ENCODE measurements around the gene SENP3.
"Not testable (repeated sequence)": the region's sequence is repeated elsewhere in the genome, so short reads cannot be mapped to it uniquely, and the experiment has no call there.

SENP3 gene

GRCh38 chr17:7579001-7579833 lies 17.5 kb downstream of the SENP3 start, which contains the start of gene CD68:
Gene CD68 (plus strand): TSS chr17:7579638. CDS start chr17:7579678, 40 bp downstream.
- FAIRE-seq = no peak

- no peak for FAIRE-seq
Observed at GRCh38 chr17:7579834-7580603, 18.3 kb downstream of the SENP3 start.

GRCh38 chr17:7580604-7581575 lies 19.2 kb downstream of the SENP3 start:
- FAIRE-seq = no peak

- no peak for FAIRE-seq
Observed at GRCh38 chr17:7582396-7583252, 20.9 kb downstream of the SENP3 start.

GRCh38 chr17:7583253-7584109 lies 21.8 kb downstream of the SENP3 start, which contains the start of gene MPDU1:
Gene MPDU1 (plus strand): TSS chr17:7583852. CDS start chr17:7583863, 11 bp downstream.
- peak; percentile 43 for FAIRE-seq

GRCh38 chr17:7586673-7587419 lies 25.1 kb downstream of the SENP3 start:
- no peak for FAIRE-seq

GRCh38 chr17:7587420-7588151 lies 25.9 kb downstream of the SENP3 start:
- FAIRE-seq = no peak

GRCh38 chr17:7588553-7589203 lies 27.0 kb downstream of the SENP3 start:
- FAIRE-seq = no peak

- FAIRE-seq = no peak
Observed at GRCh38 chr17:7589204-7589868, 27.6 kb downstream of the SENP3 start.

GRCh38 chr17:7589891-7590691 lies 28.4 kb downstream of the SENP3 start, which contains the start of gene SOX15:
Gene SOX15 (minus strand): TSS chr17:7590094. CDS start chr17:7589676, 418 bp downstream.
- no peak for FAIRE-seq

GRCh38 chr17:7590743-7591142 lies 29.0 kb downstream of the SENP3 start:
- no peak for FAIRE-seq

GRCh38 chr17:7591596-7591995 lies 29.9 kb downstream of the SENP3 start:
- no peak for FAIRE-seq

- FAIRE-seq = no peak
Observed at GRCh38 chr17:7592422-7593021, 30.8 kb downstream of the SENP3 start.

- no peak for FAIRE-seq
Observed at GRCh38 chr17:7593296-7593695, 31.6 kb downstream of the SENP3 start.

GRCh38 chr17:7597561-7597960 lies 35.8 kb downstream of the SENP3 start:
- FAIRE-seq = not testable (repeated sequence)

GRCh38 chr17:7606280-7606679 lies 44.6 kb downstream of the SENP3 start:
- FAIRE-seq = no peak

- no peak for FAIRE-seq
Observed at GRCh38 chr17:7610641-7611040, 48.9 kb downstream of the SENP3 start.
